Fibroblast of villous mesenchyme (primary cell): ENCODE measurements around the gene RIPK3. TPM values are rescaled to one million over a fixed set of nuclear protein-coding genes. Genes with fewer than 3 reads are reported as not detected.

Source experiments
- DNase-seq: peaks from one replicate; pipeline ENCODE4 v3.0.0-alpha.2; 2010; ENCODE audit warnings: low read depth
- H3K4me3 ChIP-seq: 2 replicates; pipeline ENCODE4 v1.5.1; 2011; ENCODE audit warnings: low read depth, mild to moderate bottlenecking, low read length
- total RNA-seq: library from RNA; depleted of rRNA; stranded (reverse); fragments of >200 nt; gene quantifications from 2 replicates; pipeline ENCODE4 v1.2.3, GENCODE V29; 2012
- TF ChIP-seq, protein P1 (sequence below): IDR thresholded peaks from 2 replicates; pipeline ENCODE4 v1.5.1; 2012; ENCODE audit warnings: low read depth, mild to moderate bottlenecking, low read length; ENCODE audit not compliant: insufficient read depth

The RIPK3 gene
- total RNA-seq, 1 donor, result 3.9 TPM

DNA sequence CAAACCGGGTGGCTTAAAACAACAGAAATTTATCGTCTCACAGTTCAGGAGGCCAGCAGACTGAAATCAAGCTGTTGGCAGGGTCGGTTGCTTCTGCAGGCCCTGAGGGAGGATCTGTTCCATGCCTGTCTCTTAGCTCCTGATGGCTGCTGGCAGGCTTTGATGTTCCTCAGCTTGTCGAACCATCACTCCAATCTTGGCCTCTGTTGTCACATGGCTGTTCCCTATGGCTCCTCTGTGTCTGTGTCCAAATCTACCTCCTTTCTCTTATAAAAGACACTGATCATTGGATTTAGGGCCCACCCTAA lies 42.2 kb upstream of the RIPK3 start:
- TF ChIP-seq, protein P1, sequence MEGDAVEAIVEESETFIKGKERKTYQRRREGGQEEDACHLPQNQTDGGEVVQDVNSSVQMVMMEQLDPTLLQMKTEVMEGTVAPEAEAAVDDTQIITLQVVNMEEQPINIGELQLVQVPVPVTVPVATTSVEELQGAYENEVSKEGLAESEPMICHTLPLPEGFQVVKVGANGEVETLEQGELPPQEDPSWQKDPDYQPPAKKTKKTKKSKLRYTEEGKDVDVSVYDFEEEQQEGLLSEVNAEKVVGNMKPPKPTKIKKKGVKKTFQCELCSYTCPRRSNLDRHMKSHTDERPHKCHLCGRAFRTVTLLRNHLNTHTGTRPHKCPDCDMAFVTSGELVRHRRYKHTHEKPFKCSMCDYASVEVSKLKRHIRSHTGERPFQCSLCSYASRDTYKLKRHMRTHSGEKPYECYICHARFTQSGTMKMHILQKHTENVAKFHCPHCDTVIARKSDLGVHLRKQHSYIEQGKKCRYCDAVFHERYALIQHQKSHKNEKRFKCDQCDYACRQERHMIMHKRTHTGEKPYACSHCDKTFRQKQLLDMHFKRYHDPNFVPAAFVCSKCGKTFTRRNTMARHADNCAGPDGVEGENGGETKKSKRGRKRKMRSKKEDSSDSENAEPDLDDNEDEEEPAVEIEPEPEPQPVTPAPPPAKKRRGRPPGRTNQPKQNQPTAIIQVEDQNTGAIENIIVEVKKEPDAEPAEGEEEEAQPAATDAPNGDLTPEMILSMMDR, result no peak
- DNase-seq, result no peak
- no peak overlapping the region for H3K4me3 ChIP-seq

GRCh38 chr14:24381363-24382063 lies 41.7 kb upstream of the RIPK3 start:
- H3K4me3 ChIP-seq, result no peak overlapping the region
- TF ChIP-seq, protein P1, result no peak
- no peak for DNase-seq

GRCh38 chr14:24379907-24380730 lies 40.3 kb upstream of the RIPK3 start:
- H3K4me3 ChIP-seq, result no peak overlapping the region
- TF ChIP-seq, protein P1, result no peak
- DNase-seq, result no peak

DNA sequence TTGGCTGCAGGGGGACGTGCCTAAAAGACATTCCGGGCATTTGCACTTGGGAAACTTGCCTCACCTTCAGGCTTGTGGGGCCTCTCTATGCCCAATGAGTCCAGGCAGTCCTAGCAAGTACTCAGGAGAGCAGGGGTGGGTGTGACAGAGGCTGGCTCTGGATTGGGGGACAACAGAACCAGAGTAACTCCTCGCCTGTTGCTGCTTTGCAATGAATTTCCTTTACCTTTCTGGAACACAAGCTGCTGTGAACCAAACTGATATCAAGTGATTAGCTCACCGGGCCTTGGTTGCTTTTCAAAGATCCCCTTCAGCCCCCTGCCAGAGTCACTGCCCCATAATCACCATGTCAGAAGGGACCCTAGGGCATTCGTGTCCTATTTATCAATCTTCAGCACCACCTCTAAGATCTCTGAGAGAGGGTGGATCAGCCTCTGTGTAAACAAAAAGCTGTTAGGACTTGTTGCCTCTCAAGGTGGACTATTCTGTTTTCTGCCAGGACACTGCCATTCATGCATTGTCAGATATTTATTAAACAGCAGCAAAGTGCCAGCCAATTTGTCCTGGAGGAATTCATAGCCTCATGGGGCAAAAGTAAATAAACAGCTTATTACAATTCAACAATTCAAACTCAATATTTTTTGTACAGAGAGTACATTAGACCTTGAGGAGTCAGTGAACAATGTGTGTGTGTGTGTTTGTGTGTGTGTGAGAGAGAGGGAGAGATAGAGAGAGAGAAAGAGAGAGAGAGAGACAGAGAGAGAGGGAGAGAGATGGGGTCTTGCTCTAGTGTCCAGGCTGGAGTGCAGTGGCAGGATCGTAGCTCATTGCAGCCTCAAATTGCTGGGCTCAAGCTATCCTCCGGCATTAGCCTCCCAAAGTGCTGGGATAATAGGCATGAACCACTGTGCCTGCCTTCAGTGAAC lies 39.5 kb upstream of the RIPK3 start:
- TF ChIP-seq, protein P1, result no peak
- no peak overlapping the region for H3K4me3 ChIP-seq
- no peak for DNase-seq

GRCh38 chr14:24378327-24378726 lies 38.5 kb upstream of the RIPK3 start:
- DNase-seq, result no peak
- H3K4me3 ChIP-seq, result no peak overlapping the region
- TF ChIP-seq, protein P1, result no peak

DNA sequence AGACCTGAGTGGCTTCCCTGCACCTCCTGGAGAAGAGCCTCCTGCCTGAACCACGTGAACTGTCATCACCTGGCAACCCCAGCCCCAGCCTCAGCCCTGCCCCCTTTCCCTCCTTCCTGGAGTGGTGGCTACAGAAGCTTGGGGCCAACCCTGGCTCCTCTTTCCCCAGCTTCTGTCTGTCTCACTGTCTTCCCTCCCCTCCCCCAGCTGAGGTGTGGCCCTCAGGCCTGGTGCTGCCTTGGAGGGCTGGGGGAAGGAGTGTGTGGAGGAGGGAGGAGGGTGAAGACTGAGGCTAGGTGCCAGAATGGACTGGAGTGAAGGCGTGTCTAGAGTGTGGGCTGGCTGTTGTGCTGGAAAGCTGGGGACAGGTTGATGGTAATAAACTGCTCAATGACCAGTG lies 37.9 kb upstream of the RIPK3 start:
- DNase-seq, result no peak
- TF ChIP-seq, protein P1, result no peak
- no peak overlapping the region for H3K4me3 ChIP-seq
